ENCODE results near the gene DUS2. TPM values are rescaled to one million over a fixed set of nuclear protein-coding genes. Genes with fewer than 3 reads are reported as not detected.

The DUS2 gene
- total and polyA plus RNA-seq, 8 donors = 2.7 to 6.2 (median 4.5) TPM

GRCh38 chr16:67987460-67988160 lies 35.5 kb upstream of the DUS2 start:
- no peak overlapping the region for H3K4me3 ChIP-seq
- no peak for FAIRE-seq
- 72% methylated on average over 11 of the region's 11 CpGs for WGBS, 2 donors
- ATAC-seq = no peak
- H3K36me3 ChIP-seq = no peaks in the 10 kb centered on the region
- no peak for TF ChIP-seq CTCF (IDR thresholded peaks at IDR 0.05)
- DNase-seq = no peak
- intact Hi-C loops (cut with DNase I) = loop anchor here in 1 of 3 donors (10.0 kb wide), 1 partner anchor 247 kb away; the partner anchor contains the start of gene ESRP2
- no peak overlapping the region for H3K27ac ChIP-seq
- H3K27me3 ChIP-seq = no peaks in the 10 kb centered on the region
- H3K4me1 ChIP-seq = peaks cover 0 to 5% (median 0%) of the 10 kb centered on the region in 3 donors
- H3K9me3 ChIP-seq = no peaks in the 10 kb centered on the region

GRCh38 chr16:67988675-67989074 lies 34.4 kb upstream of the DUS2 start:
- no peaks in the 10 kb centered on the region for H3K27me3 ChIP-seq
- peaks cover 0 to 6% (median 5%) of the 10 kb centered on the region in 3 donors for H3K4me1 ChIP-seq
- no peak overlapping the region for H3K4me3 ChIP-seq
- intact Hi-C loops (cut with DNase I) = loop anchor here in 1 of 3 donors (10.0 kb wide), 1 partner anchor 246 kb away; the partner anchor contains the start of gene ESRP2
- H3K27ac ChIP-seq = no peak overlapping the region
- no peaks in the 10 kb centered on the region for H3K36me3 ChIP-seq
- DNase-seq (no peak), ATAC-seq (no peak), FAIRE-seq (no peak)
- no peak for TF ChIP-seq CTCF (IDR thresholded peaks at IDR 0.05)
- no peaks in the 10 kb centered on the region for H3K9me3 ChIP-seq
- 77 to 81% methylated on average over 3 of the region's 3 CpGs for WGBS, 2 donors

- no peak overlapping the region for H3K27ac ChIP-seq
- H3K9me3 ChIP-seq = no peaks in the 10 kb centered on the region
- WGBS, 2 donors = 73 to 87% methylated on average over 8 of the region's 8 CpGs
- no peak overlapping the region for H3K4me3 ChIP-seq
- TF ChIP-seq CTCF (IDR thresholded peaks at IDR 0.05) = no peak
- DNase-seq (no peak), ATAC-seq (no peak), FAIRE-seq (no peak)
- intact Hi-C loops (cut with DNase I) = loop anchor here in 1 of 3 donors (10.0 kb wide), 1 partner anchor 245 kb away; the partner anchor contains the start of gene ESRP2
- H3K4me1 ChIP-seq = peaks cover 0 to 6% (median 5%) of the 10 kb centered on the region in 3 donors
- no peaks in the 10 kb centered on the region for H3K36me3 ChIP-seq
- no peaks in the 10 kb centered on the region for H3K27me3 ChIP-seq
Measured at GRCh38 chr16:67989322-67990017, 33.6 kb upstream of the DUS2 start.

- Histone ChIP-seq H3K27me3 (no peaks in the 10 kb centered on the region), H3K27ac (no peak overlapping the region), H3K36me3 (no peaks in the 10 kb centered on the region), H3K4me1 (peaks cover 0 to 6% (median 3%) of the 10 kb centered on the region in 3 donors), H3K4me3 (no peak overlapping the region), H3K9me3 (no peaks in the 10 kb centered on the region)
- FAIRE-seq = no peak
- no peak for DNase-seq
- WGBS, 2 donors = 80 to 81% methylated on average over 6 of the region's 6 CpGs
- no peak for TF ChIP-seq CTCF (IDR thresholded peaks at IDR 0.05)
- no peak for ATAC-seq
- intact Hi-C loops (cut with DNase I) = no loop called here
Measured at GRCh38 chr16:67990018-67990386, 33.1 kb upstream of the DUS2 start.
